ENCODE data around the gene SMARCAD1. TPM values are rescaled to one million over a fixed set of nuclear protein-coding genes. Genes with fewer than 3 reads are reported as not detected.

Gene SMARCAD1
- total RNA-seq, 1 experiment from 2014 or later: 57.1 TPM

GRCh38 chr4:94278781-94279180, 71.1 kb downstream of the SMARCAD1 start:
- Mint-ChIP-seq H3K27ac (no peak overlapping the region), H3K27me3 (ENCODE audit: low read depth) (no peaks in the 10 kb centered on the region), H3K36me3 (ENCODE audit: insufficient read depth in 1 of 3, low read depth in 3 of 3) (peaks cover 36 to 68% (median 63%) of the 10 kb centered on the region in 3 experiments), H3K4me3 (no peak overlapping the region), H3K4me1 (no peaks in the 10 kb centered on the region), H3K9me3 (no peaks in the 10 kb centered on the region)
- Histone ChIP-seq H3K14ac (ENCODE audit: insufficient read depth, low read length) (no peak overlapping the region), H4K91ac (ENCODE audit: insufficient read length, low read depth, low read length) (no peak overlapping the region), H2BK12ac (ENCODE audit: insufficient read length, low read depth, low read length) (no peak overlapping the region), H4K8ac (replicated peaks; ENCODE audit: insufficient read length, low read depth, low read length) (no peak overlapping the region), H2BK5ac (ENCODE audit: insufficient read length, low read length) (no peak overlapping the region), H3K27ac (ENCODE audit: insufficient read length, low read depth, low read length) (no peak overlapping the region), H2AFZ (ENCODE audit: low read length) (no peak overlapping the region), H2AK5ac (ENCODE audit: insufficient read length, low read length) (no peak overlapping the region), H3K4me1 (ENCODE audit: insufficient read depth, low read length) (no peaks in the 10 kb centered on the region), H3K18ac (ENCODE audit: insufficient read length, low read depth, low read length) (no peak overlapping the region), H3K79me2 (ENCODE audit: insufficient read depth, low read length) (no peaks in the 10 kb centered on the region), H3K4me2 (ENCODE audit: insufficient read depth, insufficient read length, low read length) (no peak overlapping the region), H2BK120ac (ENCODE audit: low read depth, low read length, poor library complexity, severe bottlenecking) (no peak overlapping the region), H3K9me3 (ENCODE audit: control insufficient read depth, low read depth, low read length) (no peaks in the 10 kb centered on the region), H3T11ph (ENCODE audit: low read length) (no peak overlapping the region), H2BK15ac (ENCODE audit: low read depth, low read length) (no peak overlapping the region), H2BK20ac (ENCODE audit: low read depth, low read length, poor library complexity, severe bottlenecking) (no peak overlapping the region), H3K4ac (ENCODE audit: low read depth, low read length) (no peak overlapping the region), H3K9ac (ENCODE audit: extremely low read depth, insufficient read length, low read length) (no peak overlapping the region), H3K56ac (ENCODE audit: insufficient read length, low read depth, low read length) (no peak overlapping the region), H3K79me1 (ENCODE audit: insufficient read depth, low read depth, low read length, poor library complexity, severe bottlenecking) (no peaks in the 10 kb centered on the region), H4K5ac (ENCODE audit: insufficient read length, low read depth, low read length) (no peak overlapping the region), H3K27me3 (ENCODE audit: insufficient read depth, low read length) (no peaks in the 10 kb centered on the region), H3K23ac (ENCODE audit: insufficient read length, low read depth, low read length) (no peak overlapping the region), H3K23me2 (ENCODE audit: insufficient read length, low read depth, low read length, poor library complexity, severe bottlenecking) (no peaks in the 10 kb centered on the region), H4K20me1 (ENCODE audit: control insufficient read depth, insufficient read depth, insufficient read length) (no peaks in the 10 kb centered on the region)
- no peak for DNase-seq
- no peak for TF ChIP-seq CTCF (conservative IDR thresholded peaks at IDR 0.05)
- WGBS (ENCODE audit: extremely low coverage, insufficient read length, low lambda C conversion rate): no CpG with 5 or more reads among the region's 2 CpGs
